ENCODE results near the gene CS.
"Not testable (repeated sequence)": the region's sequence is repeated elsewhere in the genome, so short reads cannot be mapped to it uniquely, and the experiment has no call there.

Gene CS

GRCh38 chr12:56336361-56337167, 36.4 kb upstream of the CS start:
- Histone ChIP-seq H3K4me1 (peaks cover 32% of the 10 kb centered on the region), H3K4me3 (no peak overlapping the region), H3K36me3 (0 out of 2 replicates have a peak, but pooled peaks cover 3% of the 10 kb centered on the region), H3K27me3 (no peaks in the 10 kb centered on the region), H4K20me1 (no peaks in the 10 kb centered on the region), H3K27ac (no peak overlapping the region), H3K9me3 (no peaks in the 10 kb centered on the region), H3K9ac (no peak overlapping the region), H3K4me2 (peak overlapping the region; percentile 7; the same call in 1 of the 2 replicates)
- no peak for TF ChIP-seq Cebpa-rat (IDR thresholded peaks at IDR 0.05)

DNA sequence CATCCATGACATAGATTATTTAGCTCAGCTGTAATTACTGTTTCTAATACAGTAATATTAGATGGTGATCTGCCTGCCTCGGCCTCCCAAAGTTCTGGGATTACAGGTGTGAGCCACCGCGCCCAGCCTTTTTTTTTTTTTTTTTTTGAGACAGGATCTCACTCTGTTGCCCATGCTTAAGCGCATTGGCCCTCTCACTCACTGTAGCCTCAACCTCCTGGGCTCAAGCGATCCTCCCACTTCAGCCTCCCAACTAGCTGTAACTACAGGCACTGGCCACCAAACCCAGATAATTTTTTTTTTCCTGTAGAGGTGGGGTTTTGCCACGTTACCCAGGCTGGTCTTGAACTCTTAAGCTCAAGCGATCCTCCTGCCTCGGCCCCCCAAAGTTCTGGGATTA, 35.4 kb upstream of the CS start:
- H4K20me1 ChIP-seq, H3K4me3 ChIP-seq, H3K4me2 ChIP-seq, H3K36me3 ChIP-seq, H3K27ac ChIP-seq, H3K9me3 ChIP-seq, H3K27me3 ChIP-seq, H3K9ac ChIP-seq: not testable (repeated sequence)
- peaks cover 32% of the 10 kb centered on the region for H3K4me1 ChIP-seq

- Histone ChIP-seq H3K4me1 (peaks cover 32% of the 10 kb centered on the region), H3K4me2 (peak overlapping the region; percentile 98), H3K27me3 (no peaks in the 10 kb centered on the region), H4K20me1 (no peaks in the 10 kb centered on the region), H3K9me3 (no peaks in the 10 kb centered on the region), H3K9ac (peak overlapping the region; percentile 84), H3K36me3 (no peaks in the 10 kb centered on the region), H3K4me3 (peak overlapping the region; percentile 73), H3K27ac (peak overlapping the region; percentile 90)
- TF ChIP-seq Cebpa-rat (IDR thresholded peaks at IDR 0.05), result no peak
Measured at GRCh38 chr12:56334490-56334793, 34.3 kb upstream of the CS start.

GRCh38 chr12:56333679-56334489, 33.8 kb upstream of the CS start, which contains the start of gene PAN2:
TSS of gene PAN2 (minus strand) at chr12:56334000. CDS start at chr12:56333094, 906 bp downstream.
- no peaks in the 10 kb centered on the region for H3K9me3 ChIP-seq

DNA sequence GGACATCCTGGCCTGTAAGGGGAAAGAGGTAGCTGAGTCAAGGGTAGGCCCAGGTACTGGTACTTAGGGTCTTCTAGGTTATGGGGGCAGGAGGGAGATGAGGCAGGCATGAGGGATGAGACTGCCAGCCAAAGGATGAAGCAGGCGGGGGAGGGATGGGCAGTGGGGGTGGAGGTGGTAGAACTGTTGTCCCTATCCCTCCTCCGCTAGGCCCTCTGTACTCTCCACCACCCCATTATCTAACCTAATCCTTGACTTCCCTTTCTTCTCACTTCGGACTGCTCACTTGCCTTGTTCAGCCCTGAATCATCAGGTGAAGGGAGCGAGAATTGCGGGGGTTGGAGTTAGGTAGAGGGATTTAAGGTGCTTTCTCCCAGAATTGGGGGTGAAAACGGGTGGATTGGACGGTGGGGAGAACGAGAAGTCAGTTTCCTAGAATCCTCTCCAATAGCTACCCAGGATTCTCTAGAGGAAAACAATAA, 33.1 kb upstream of the CS start:
- peaks cover 25% of the 10 kb centered on the region for H3K4me1 ChIP-seq
- no peaks in the 10 kb centered on the region for H3K9me3 ChIP-seq
- H4K20me1 ChIP-seq, result no peaks in the 10 kb centered on the region
- H3K27me3 ChIP-seq, result no peaks in the 10 kb centered on the region
- H3K27ac ChIP-seq, result peak overlapping the region; percentile 90
- H3K4me2 ChIP-seq, result peak overlapping the region; percentile 98
- no peak for TF ChIP-seq Cebpa-rat (IDR thresholded peaks at IDR 0.05)
- peak overlapping the region; percentile 73 for H3K4me3 ChIP-seq
- H3K9ac ChIP-seq, result peak overlapping the region; percentile 84
- H3K36me3 ChIP-seq, result peaks cover 6% of the 10 kb centered on the region; the same call in 1 of the 2 replicates

More at GRCh38 chr12:56333679-56334489, 33.8 kb upstream of the CS start, which contains the start of gene PAN2:
- Histone ChIP-seq H3K36me3 (no peaks in the 10 kb centered on the region), H3K27ac (peak within 1 kb of the TSS; percentile 90), H4K20me1 (no peaks in the 10 kb centered on the region), H3K27me3 (no peaks in the 10 kb centered on the region), H3K4me3 (peak within 1 kb of the TSS; percentile 73), H3K4me2 (peak within 1 kb of the TSS; percentile 98), H3K9ac (peak within 1 kb of the TSS; percentile 84), H3K4me1 (peaks cover 28% of the 10 kb centered on the region)
- no peak for TF ChIP-seq Cebpa-rat (IDR thresholded peaks at IDR 0.05)

DNA sequence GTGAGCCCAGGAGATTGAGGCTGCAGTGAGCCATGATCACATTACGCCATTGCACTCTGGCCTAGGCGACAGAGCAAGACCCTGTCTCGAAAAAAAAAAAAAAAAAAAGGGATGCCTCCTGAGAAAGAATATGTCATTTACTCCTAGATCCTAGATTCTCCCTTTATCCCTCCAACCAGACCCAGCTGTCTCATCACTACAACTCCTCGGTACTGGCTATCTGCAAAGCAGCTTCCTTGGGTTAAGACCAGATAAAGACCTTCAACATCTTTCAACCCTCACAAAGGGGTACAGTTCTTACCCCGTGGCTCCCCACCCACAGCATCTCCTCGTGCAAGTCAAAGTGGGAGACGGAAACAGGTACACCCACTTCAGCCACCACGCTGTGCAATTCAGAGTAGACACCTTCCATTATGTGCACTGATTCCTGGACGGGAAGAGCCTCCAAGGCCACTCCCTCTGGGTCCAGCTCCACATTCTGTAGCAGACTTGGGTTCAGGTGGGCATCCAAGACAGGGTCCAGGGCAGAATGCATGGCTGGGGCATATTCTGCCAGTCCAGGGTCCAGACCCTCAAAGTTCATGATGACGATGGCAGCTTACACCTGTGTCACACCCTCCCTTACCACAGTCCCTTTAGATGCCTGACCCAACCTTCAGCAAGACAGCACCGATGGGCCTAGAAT, 32.5 kb upstream of the CS start:
- peak overlapping the region; percentile 98 for H3K4me2 ChIP-seq
- no peaks in the 10 kb centered on the region for H3K9me3 ChIP-seq
- H3K36me3 ChIP-seq, result peaks cover 11% of the 10 kb centered on the region; the same call in 1 of the 2 replicates
- peaks cover 26% of the 10 kb centered on the region for H3K4me1 ChIP-seq
- no peak for TF ChIP-seq Cebpa-rat (IDR thresholded peaks at IDR 0.05)
- H3K27me3 ChIP-seq, result no peaks in the 10 kb centered on the region
- no peaks in the 10 kb centered on the region for H4K20me1 ChIP-seq
- H3K9ac ChIP-seq, result peak overlapping the region; percentile 84
- H3K27ac ChIP-seq, result peak overlapping the region; percentile 90
- peak overlapping the region; percentile 73 for H3K4me3 ChIP-seq

DNA sequence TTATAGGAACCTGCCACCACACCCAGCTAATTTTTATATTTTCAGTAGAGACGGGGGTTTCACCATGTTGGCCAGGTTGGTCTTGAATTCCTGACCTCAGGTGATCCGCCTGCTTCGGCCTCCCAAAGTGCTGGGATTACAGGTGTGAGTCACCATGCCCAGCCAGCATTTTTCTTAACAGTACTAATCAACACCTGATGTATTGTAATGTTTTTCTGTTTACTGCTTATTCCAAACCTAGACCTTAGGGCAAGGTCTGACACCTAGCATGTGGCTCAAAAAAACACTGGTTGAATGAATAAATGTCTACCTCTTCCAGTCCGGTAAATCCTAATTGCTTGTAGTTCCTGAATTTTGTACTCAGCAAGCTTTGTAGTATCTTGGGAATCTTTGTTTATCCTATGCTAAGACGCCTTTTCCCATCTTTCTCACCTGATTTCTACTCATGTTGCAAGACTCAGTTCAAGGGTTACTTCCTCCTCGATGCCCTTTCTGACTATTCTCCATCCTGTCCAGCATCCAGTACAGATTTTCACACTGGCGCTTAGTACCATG, 30.9 kb upstream of the CS start:
- Histone ChIP-seq H3K9me3 (no peaks in the 10 kb centered on the region), H3K4me3 (no peak overlapping the region), H3K9ac (no peak overlapping the region), H3K4me2 (no peak overlapping the region), H3K27me3 (no peaks in the 10 kb centered on the region), H4K20me1 (no peaks in the 10 kb centered on the region), H3K4me1 (peaks cover 35% of the 10 kb centered on the region), H3K27ac (no peak overlapping the region), H3K36me3 (peaks cover 28% of the 10 kb centered on the region)
- no peak for TF ChIP-seq Cebpa-rat (IDR thresholded peaks at IDR 0.05)

DNA sequence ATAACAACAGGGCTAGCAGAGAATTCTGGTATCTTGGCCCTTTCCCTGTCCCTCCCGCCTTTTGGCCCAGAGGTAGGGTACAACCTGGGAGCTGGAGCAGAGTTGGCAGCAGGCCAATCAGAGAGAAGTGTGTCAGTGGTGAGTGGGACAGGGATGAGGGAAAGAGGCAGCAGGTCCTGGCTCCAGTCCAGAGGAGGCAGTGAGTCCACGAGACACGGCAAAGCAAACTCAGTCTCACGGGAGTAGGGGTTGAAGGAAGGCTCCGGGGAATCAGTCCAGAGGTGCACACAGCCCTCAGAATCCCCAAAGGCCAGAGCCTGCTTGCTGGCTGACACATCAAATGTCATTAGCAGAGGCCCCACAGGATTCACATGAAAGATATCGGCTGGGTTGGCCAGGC, 26.4 kb upstream of the CS start:
- Histone ChIP-seq H3K27ac (peak overlapping the region; percentile 35), H3K9me3 (no peaks in the 10 kb centered on the region), H3K9ac (peak overlapping the region; percentile 51), H3K4me1 (peaks cover 16% of the 10 kb centered on the region), H4K20me1 (no peaks in the 10 kb centered on the region), H3K4me2 (peak overlapping the region; percentile 63), H3K36me3 (peaks cover 71% of the 10 kb centered on the region), H3K27me3 (no peaks in the 10 kb centered on the region), H3K4me3 (no peak overlapping the region)
- TF ChIP-seq Cebpa-rat (IDR thresholded peaks at IDR 0.05), result no peak

GRCh38 chr12:56326126-56326525, 26.0 kb upstream of the CS start:
- H3K9me3 ChIP-seq, result no peaks in the 10 kb centered on the region
- H3K4me3 ChIP-seq, result no peak overlapping the region
- H3K4me2 ChIP-seq, result peak overlapping the region; percentile 63
- no peaks in the 10 kb centered on the region for H4K20me1 ChIP-seq
- no peak for TF ChIP-seq Cebpa-rat (IDR thresholded peaks at IDR 0.05)
- no peak overlapping the region; the same call in 1 of the 2 replicates for H3K9ac ChIP-seq
- H3K36me3 ChIP-seq, result peaks cover 73% of the 10 kb centered on the region
- no peaks in the 10 kb centered on the region for H3K27me3 ChIP-seq
- peaks cover 16% of the 10 kb centered on the region for H3K4me1 ChIP-seq
- H3K27ac ChIP-seq, result no peak overlapping the region; the same call in 1 of the 2 replicates

Data from BLaER1 (cell line).